ENCODE data around the gene C10orf105.
A peak's percentile ranks its signal among the peaks of the same experiment; 100 is the strongest.

The C10orf105 gene

DNA sequence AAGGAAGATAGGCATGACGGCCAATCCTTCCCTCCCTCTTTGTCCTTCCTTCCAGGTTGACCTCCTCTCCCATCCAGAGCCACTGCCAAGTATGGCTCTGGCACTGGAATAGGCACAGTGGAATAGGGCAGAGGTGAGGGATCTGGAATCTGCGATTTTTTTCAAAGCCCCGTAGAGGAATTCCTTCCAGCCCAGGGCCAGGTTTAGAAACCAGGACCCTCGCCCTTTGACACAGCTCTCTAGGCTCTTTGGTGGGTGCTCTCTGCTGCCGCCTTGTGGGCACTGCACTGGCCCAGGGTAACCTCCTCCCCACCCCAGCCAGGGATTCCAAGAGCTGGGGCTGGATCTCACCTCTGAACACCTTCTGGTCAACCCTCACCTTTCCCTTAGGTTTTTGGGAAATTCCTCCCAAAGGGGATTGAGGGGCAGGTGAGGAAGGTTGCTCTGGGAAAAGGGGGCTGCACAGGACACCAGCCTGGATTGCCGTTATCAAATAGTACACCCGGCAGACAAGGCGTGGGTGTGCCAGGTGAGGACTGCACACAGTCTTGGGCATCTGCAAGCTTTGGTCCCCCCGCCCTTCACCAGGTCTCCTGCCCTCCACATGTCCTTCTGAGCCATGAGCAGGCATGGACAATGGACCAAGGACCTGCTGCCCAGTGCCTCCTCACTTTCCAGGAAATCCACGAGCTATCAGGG, 22.8 kb downstream of the C10orf105 start:
- peak; percentile 4 for DNase-seq

DNA sequence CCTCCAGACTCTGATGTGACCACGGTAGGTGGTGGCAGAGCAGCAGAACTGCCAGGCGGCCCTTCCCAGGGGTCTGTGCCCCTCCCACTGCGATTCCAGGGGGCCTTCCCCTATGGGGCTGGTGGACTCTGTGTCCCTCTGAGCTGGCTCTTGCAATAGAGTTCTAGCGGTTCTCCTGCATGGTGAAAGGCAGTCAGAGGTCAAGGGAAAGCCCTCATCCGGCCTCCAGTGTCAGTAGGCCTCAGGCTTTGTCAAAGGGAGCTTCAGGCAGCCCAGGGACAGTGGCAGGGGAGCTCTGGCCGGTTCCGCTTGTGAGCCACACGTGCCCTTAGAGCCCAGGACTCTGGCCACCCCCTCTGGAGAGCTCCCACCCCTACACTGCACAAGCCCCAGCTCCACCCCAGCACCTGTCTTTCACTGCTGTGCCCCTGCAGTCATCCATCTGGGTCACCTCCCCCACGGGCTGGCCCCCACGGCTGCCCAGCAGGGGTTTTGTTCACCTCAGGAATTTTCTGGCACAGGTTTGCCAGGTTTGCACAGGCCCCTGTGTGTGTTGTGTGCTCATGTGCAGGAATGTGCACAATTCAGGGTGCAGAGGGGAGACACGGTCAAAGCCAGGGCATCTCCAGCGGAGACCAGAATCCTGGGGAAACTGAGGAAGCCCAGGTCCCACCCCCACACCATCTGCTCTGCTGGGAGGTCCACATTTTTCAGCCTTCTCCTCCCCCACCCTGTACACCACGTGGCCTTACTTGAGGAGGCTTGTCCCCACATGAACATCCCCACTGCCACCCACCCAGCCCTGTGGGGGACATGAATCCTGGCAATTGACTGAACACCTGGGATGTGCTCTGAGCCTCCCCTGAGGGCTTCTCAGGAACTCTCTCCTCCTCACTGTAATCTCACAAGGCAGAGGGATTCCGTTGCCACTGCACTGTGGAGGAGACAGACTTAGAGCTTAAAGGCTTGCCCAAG, 23.8 kb downstream of the C10orf105 start:
- no peak for DNase-seq

DNA sequence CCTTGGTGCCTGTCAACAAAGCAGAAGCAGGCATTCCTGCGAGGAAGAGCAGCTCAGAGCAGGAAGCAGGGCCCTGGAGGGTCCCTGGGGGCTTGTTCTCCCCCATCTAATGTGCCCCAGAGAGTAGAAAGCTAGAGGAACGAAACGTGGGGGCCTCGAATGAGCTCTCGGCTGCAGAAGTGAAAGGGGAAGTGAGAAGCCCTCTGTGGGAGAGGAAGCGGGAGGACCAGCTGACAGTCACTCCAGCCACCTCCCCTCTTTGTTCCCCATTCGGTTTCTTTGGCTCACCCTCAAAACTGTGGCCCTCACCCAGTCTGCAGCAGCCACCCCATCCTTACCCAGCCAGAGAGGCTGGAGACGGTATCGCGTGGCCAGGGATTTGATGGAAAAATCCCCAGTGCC, 25.0 kb downstream of the C10orf105 start:
- DNase-seq = no peak

DNA sequence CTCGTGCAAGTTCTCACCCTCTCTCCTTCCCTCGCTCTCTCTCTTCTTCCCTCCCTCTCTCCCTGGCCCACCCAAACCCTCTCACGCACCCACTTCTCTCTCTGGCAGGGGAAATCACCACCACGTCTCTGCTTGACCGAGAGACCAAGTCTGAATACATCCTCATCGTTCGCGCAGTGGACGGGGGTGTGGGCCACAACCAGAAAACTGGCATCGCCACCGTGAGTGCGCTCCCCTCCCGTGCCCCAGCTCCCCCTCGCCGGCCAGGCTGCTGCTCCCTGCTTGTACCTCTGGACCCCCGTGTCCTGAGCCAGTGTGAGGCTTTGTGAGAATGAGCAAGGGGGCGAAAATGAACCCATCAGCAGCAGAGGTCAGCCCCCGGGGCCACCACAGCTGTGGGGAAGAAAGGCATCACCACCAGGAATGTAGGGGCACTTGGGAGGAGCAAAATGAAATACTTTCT, 25.5 kb downstream of the C10orf105 start:
- DNase-seq = no peak

DNA sequence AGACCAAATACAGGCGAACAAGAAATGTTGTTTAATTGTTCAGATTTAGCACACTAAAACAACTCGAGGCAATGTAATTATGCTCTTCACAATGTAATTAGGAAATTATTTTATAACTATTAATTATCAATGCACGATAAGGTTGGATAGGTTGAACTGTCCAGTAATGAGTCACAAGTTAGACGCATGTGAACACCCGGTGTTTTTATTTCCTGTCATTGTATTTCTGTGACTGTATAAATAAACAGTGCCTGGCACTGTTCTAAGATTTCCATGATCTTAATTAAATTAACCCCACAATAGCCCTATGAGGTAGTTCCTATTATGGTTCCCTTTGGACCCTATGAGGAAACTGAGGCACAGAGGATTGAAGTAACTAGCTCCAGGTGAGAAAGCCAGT, 26.2 kb downstream of the C10orf105 start:
- DNase-seq = no peak

DNA sequence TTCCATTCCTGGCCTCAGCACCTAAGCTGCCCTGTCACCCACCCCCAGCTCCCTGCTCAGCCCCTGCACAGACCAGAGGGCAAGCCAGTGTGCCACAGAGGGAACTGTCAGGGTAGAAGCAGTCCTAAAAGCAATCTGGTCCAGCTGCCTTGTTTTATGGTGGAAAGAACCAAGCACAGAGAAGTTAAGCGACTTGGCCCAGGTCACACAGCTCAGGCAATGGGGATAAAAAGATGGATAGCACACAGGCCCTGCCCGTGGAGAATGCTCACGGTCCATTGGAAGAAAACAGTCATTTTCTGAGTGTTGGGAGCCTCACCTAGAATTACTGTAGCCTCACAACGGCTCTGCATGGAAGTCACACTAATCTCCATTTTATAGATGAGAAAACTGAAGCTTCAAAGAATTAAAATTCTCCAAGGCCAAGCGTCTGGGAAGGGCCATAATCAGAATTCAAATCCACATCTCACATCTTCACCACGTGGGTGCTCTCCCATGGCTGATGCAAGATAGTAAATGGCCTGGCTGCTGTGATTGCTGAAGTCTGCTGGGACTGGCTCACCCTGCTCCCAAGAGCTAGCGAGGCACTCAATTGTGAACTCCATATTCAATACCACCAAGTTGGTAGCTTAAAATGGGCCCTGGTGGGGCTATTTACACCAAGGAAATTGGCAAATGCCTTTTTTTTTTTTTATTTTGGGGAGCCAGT, 26.8 kb downstream of the C10orf105 start:
- DNase-seq = no peak

DNA sequence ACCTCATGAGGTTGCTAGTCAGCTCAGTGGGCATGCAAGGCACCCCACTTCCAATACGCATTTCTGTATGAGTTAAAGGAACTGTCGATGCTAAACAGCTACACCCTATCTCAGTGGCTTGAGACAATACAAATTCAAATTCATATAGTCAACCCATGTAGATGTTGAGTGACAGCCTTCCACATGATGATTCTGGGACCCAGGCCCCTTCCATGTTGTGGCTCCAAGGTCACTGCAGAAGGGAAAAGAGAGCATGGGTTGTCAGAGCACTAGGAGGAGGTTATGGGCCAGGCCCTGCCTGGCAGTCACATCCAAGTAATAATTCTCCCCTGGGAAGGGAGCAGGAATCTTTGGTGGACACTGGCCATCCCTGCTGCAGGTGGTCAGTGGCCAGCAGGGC, 28.2 kb downstream of the C10orf105 start:
- no peak for DNase-seq

DNA sequence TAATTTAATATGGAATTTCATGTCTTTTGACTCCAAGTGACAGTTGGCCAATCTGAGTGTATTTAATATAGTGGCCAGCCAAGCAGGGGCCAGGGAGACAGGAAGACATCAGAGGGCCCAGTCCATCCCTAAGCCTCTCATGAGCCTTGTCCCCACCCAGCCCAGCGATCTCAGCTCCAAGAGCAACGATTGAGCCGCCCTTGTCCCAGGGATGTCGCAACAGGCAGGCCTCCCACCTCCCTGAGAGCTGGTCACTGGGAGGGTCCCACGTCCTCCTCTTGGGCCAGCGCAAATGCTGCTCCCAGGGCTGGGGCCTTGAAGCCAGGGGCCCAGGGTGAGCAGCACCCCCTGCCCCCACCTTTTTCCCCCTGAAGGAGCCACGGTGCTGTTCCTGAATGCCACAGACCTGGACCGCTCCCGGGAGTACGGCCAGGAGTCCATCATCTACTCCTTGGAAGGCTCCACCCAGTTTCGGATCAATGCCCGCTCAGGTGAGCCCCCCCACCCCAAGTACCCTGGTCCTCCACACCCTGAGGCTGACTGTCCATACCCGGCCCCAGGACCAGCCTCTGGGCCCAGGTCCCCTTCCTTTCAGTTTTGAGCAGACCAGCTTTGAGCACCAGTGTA, 29.4 kb downstream of the C10orf105 start:
- no peak for DNase-seq

DNA sequence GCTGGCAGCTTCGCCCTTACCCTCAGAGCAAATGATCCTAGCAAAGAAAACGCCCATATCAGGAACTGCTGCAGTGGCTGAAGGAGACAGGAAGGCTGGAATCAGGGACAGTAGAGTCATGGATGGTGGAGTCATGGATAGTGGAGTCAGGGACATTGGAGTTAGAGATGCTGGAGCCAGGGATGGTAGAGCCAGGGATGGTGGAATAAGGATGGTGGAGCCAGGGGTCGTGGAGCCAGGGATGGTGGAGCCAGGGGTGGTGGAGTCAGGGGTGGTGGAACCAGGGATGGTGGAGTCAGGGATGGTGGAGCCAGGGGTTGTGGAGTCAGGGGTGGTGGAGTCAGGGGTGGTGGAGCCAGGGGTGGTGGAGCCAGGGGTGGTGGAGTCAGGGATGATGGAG, 31.3 kb downstream of the C10orf105 start:
- DNase-seq = no peak

DNA sequence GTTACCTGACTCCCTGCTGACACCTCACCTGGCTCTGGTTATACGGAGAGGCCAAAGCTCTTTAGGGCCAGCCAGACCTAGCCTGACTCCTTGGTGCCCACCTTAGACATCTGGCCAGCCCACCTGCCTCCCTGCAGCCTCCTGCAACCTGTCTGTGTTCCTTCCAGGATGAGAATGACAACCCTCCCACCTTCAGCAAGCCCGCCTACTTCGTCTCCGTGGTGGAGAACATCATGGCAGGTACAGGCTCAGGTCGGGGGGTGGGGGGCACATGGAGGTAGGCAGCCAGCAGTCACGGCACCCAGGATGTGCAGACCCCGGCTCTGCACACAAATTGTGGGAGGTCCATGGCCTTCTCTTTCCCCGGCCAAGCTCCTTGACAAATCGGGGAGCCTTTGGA, 32.1 kb downstream of the C10orf105 start:
- no peak for DNase-seq

DNA sequence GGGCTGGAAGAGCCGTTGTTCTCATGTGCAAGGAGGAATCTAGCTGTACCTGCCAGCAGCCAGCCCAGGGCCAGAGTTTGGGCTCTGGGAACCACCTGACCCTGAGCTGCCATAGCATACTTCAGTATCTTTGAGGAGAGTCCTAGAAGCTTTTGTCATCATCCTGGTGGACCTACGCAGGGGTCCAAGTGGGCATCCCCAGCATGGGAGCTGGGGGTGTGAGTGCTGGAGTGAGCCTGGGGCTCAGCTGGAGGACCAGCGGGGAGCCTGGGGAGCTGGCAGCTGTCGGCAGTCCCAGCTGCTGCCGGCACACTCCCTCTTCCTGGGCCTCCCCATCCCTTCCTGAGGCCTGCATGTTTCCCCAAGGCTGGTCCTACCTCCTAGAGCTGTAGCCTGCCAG, 32.5 kb downstream of the C10orf105 start:
- no peak for DNase-seq

DNA sequence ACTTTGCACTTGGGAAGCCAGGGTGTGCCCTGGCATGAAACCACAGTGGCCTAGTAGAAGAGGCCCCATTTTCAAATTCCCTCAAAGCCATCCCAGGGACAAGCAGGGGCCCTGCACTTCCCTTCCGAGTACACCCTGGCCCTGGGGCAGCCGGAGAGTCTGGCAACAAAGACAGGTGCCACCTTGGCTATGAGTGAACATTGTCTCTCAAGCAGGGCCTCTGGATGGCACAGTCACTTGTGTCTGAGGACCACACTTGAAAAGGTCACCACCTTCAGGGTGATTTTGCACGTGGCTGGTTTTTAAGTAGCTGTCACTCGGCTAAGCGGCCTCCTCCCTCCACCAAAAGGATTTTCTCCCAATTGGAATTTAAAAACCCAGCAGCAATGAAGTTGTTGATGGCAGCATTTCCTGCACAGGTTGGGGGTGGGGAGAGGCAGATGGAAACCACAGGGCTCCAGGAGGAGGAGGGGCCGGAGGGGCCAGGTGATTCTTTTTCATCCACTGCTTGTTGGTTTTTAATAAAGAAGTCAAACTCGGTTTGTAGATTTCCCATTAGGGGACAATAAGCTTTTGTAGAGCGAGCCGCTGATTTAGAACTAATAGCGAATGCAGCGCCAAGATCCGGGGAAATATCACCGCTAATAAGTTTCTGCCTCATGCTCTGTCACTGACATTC, 33.9 kb downstream of the C10orf105 start:
- no peak for DNase-seq

DNA sequence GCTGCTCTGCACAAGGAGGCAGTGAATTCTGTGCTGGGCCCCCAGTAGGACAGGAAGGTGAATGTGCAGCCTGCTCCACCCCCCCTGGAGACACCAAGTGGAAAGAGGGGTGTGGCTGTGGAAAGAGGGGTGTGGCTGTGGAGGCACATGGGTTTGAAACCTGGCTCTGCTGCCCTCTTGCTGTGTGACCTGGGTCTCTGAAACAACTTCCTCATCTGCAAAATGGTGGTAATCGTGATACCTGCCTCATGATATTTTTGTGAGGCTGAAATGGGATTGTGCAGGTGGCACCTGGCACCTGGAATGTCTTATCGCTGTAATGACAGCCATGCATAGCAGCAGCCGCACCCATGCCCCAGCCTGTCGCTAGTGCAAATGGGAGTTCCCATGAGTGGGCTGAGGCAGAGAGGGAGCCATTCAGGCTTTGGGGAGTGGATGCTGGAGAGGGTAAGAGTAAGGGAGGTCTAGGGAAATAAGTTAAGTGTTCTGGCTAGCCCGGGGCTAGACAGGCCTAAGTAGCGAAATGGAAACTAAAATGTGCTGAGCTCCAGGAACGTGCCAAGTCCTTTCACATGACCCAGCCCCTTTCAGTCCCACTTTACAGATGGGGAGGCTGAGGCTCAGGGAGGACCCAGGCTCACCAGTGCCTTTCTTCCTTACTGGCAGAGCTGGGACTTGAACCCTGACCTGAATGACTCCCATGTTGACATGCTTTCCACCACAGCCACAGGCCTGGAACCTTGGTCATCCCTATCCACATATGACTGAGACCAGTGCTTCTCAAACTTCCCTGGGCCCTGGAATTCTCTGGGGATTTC, 35.0 kb downstream of the C10orf105 start:
- DNase-seq = no peak

DNA sequence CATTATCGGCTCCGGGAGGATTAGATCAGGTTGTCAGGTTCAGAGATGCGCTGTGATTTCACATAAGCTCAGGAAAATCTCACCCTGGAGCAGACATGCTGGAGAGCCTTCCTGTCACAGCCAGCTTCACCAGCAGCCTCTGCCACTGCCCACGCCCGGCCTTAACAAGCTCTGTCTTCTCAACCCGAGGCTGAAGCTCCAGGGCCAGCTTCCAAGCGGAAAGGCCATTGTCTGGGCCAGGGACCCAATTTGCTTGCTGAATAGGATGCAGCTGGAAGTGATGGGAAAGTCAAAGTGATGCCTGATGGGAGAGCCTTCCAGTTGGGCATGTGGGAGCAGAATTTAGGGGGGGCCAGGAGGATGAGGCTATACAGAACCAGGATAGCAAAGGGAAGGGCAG, 36.3 kb downstream of the C10orf105 start:
- no peak for DNase-seq

DNA sequence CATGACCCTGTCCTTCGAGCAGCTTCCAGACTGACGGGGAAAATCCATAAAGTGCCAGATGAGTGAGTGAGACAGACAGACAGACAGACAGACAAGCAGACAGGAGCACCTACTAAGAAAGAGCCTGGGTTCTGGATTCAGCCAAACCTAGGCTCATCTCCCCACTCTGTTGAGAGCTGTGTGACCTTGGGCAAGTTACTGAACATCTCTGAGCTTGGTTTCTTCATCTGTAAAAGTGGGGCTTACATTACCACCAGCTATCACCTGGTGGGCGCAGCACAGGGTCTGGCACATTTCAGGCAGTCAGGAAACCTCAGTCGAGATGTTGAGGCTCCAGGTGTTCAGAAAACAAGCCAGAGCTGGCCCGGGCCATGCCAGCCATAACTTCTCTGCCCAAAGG, 37.6 kb downstream of the C10orf105 start:
- DNase-seq = no peak

DNA sequence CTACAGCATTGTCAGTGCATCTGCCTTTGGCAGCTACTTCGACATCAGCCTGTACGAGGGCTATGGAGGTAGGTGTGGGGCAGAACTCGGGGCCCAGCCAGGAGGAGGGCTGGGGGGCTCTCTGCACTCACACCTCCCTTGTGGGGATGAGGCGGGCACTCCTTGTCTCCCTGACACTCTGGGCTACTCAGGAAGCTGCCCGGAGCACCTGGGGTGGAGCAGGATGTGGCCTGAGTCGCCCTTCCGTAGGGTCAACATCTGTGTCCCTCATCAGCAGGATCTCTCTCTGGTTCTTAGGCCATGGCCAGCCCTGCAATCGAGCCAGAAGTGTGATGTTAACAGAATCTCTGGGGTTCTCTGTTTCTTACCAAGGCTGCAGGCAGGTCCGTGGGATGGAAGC, 40.2 kb downstream of the C10orf105 start:
- DNase-seq = no peak

DNA sequence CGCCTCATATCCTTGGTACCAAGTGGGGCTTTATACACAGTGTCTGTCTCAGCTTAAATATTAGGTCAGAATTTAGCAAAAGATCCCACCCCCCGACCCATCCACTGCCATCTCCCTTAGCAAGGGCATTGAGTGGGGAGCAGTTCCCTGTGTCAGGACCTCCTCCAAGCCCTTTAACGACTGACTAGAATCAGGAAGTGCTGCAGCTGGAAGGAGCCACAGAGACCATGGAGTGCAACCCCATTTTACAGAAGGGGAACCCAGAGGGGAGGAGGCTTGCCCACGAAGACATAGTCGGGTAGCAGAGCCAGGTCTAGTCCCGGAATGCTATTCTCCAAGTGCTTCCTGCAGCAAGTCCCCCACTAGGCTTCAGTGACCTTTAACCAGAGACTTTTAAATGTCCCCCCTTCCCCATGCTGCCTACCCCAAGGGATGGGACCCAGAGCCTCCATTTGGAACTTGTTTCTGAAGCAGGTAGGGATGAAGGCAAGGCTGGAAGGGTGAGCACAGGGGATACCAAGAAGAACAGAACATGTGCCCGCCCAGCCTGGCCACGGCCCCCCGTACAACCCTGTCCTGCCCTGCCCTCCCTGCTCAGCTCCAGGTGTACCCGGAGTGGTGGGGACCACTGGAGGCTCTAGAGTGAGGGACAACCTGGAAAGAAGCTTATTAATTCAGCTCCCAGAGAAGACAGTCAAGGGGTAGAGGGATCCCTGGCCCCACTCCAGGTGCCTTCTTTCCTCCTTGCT, 41.3 kb downstream of the C10orf105 start:
- DNase-seq = no peak

DNA sequence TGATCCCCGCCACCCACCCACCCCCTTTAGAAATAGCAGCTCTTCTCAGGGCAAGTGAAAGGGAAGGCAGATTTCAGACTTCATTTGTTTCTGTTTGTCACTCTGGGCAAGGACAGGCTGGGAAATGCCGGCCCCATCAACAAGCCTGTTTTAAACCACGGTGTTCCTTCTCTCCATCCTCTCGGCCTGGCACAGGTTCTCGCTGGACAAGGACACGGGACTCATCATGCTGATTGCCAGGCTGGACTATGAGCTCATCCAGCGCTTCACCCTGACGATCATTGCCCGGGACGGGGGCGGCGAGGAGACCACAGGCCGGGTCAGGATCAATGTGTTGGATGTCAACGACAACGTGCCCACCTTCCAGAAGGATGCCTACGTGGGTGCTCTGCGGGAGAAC, 42.3 kb downstream of the C10orf105 start:
- no peak for DNase-seq

DNA sequence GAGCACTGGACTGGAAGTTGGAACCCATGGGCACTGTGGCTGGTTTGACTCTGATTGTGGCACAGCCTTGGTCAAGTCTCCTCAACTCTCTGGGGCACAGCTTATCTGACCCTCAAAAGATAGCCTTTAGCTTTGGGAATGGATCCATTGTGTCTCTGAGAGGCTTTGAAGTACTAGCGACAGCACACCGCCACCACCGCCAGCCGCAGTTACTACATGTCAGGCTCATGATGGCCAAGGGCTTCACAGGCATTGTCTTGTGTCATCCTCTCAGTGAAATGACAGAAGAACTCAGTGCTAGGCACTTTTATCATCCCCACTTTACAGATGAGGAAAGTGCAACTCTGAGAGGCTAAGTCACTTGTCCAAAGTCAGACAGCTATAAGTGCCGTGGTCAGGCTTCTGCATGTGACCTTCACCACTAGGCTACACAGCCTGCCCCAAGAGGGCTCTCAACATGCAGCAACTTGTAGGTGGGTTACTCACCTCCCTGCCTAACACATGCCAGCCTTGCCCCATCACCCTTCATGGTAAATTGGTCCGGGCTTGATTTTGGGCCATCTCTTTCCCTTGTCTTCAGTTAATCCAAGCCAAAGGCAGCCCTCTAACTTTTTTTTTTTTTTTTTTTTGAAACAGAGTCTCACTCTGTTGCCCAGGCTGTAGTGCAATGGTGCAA, 44.1 kb downstream of the C10orf105 start:
- no peak for DNase-seq

All from NCI-H1092 (cell line).